Neural cell (in vitro differentiated cells): ENCODE results near the gene CLDN2.

ENCODE experiments used
- EP300 ChIP-seq: fragments of 450-650 bp; conservative IDR thresholded peaks from 2 replicates; pipeline ENCODE4 v1.6.1; 2014; ENCODE audit warnings: antibody characterized with exemption, mild to moderate bottlenecking, moderate library complexity; ENCODE audit not compliant: poor library complexity, severe bottlenecking
- EZH2 ChIP-seq: fragments of 200-600, 300-800 bp; shearing (Covaris generic), sonication (generic); IDR thresholded peaks from 2 replicates; pipeline ENCODE4 v1.6.1; 2014; ENCODE audit warnings: antibody characterized with exemption, low read length, borderline replicate concordance, mild to moderate bottlenecking; ENCODE audit not compliant: insufficient read depth, poor library complexity, severe bottlenecking
- MXI1 ChIP-seq: fragments of 450-650 bp; conservative IDR thresholded peaks from 2 replicates; pipeline ENCODE4 v1.6.1; 2014; ENCODE audit warnings: antibody characterized with exemption, mild to moderate bottlenecking; ENCODE audit not compliant: poor library complexity, severe bottlenecking
- POLR2AphosphoS5 ChIP-seq: IDR thresholded peaks from 2 replicates; pipeline ENCODE4 v1.6.1; 2012
- RAD21 ChIP-seq: fragments of 450-650 bp; conservative IDR thresholded peaks from 2 replicates; pipeline ENCODE4 v1.6.1; 2014; ENCODE audit warnings: antibody characterized with exemption, mild to moderate bottlenecking, moderate library complexity
- SMC3 ChIP-seq: fragments of 450-650 bp; conservative IDR thresholded peaks from 2 replicates; pipeline ENCODE4 v1.6.1; 2014; ENCODE audit warnings: antibody characterized with exemption, mild to moderate bottlenecking, moderate library complexity; ENCODE audit not compliant: poor library complexity
- TAF1 ChIP-seq: IDR thresholded peaks from 2 replicates; pipeline ENCODE4 v1.6.1; 2012; ENCODE audit warnings: low read depth
- TF ChIP-seq, protein P1 (sequence below): fragments of 450-650 bp; IDR thresholded peaks from 2 replicates; pipeline ENCODE4 v1.5.1; 2014; ENCODE audit warnings: antibody characterized with exemption, mild to moderate bottlenecking, moderate library complexity; ENCODE audit not compliant: poor library complexity, severe bottlenecking

DNA sequence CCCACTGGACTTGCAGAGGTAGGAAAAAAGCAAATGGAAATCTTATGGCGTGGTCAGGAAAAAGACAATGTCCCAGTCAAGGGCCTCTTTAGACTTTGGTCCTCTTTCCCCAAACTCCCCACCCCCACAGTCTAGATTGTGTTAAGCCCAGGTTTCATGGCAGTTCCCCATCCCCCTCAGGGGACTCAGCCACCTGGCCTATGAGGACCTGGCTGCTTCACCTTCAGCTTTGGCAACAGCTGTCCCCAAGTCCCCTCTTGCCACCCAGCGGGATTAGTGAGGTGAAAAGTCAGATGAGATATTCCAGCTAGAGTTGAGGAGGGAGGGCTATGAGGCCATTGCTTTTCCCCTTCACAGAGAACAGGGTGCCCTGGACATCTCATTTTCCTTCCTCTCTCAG, 17.5 kb upstream of the CLDN2 start:
- TF ChIP-seq, protein P1, sequence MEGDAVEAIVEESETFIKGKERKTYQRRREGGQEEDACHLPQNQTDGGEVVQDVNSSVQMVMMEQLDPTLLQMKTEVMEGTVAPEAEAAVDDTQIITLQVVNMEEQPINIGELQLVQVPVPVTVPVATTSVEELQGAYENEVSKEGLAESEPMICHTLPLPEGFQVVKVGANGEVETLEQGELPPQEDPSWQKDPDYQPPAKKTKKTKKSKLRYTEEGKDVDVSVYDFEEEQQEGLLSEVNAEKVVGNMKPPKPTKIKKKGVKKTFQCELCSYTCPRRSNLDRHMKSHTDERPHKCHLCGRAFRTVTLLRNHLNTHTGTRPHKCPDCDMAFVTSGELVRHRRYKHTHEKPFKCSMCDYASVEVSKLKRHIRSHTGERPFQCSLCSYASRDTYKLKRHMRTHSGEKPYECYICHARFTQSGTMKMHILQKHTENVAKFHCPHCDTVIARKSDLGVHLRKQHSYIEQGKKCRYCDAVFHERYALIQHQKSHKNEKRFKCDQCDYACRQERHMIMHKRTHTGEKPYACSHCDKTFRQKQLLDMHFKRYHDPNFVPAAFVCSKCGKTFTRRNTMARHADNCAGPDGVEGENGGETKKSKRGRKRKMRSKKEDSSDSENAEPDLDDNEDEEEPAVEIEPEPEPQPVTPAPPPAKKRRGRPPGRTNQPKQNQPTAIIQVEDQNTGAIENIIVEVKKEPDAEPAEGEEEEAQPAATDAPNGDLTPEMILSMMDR: no peak
- TF ChIP-seq POLR2AphosphoS5: no peak
- TF ChIP-seq TAF1: no peak
- no peak for TF ChIP-seq SMC3
- TF ChIP-seq RAD21: no peak
- no peak for TF ChIP-seq MXI1
- no peak for TF ChIP-seq EP300
- TF ChIP-seq EZH2: no peak
